Inflammatory macrophage treated with lipopolysaccharide for 1 hour (primary cell): ENCODE measurements around the gene HDAC11.

Experiments
- DNase-seq, 2 donors: peaks; one replicate each; pipeline ENCODE4 v3.0.0-alpha.2; 2020 to 2022

HDAC11 gene

DNA sequence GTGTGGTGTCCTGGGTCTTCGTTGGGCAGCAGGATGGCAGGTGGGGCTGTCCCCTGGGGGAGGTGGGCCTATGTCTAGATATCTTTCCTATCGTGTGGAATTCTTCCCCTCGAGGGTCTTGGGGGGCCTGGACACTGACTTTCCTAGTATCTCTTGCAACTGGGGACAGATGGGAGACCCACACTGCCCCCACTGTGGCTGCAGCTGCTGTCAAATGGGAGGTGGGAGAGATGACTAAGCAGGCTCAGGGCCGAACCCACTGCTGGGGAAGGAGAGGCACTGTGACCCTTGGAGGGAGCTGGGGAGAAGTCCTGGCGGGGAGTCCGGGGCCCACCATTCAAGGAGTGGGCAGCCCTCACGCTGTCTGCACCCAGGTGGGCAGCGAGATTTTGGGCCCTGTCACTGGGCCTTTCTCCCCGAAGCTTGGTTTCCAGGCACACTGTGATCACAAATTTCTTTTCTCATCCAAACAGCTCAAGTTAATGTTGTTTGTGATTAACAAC lies 65.9 kb downstream of the HDAC11 start:
- no peak for DNase-seq

GRCh38 chr3:13546667-13547171 lies 66.6 kb downstream of the HDAC11 start:
- no peak for DNase-seq

DNA sequence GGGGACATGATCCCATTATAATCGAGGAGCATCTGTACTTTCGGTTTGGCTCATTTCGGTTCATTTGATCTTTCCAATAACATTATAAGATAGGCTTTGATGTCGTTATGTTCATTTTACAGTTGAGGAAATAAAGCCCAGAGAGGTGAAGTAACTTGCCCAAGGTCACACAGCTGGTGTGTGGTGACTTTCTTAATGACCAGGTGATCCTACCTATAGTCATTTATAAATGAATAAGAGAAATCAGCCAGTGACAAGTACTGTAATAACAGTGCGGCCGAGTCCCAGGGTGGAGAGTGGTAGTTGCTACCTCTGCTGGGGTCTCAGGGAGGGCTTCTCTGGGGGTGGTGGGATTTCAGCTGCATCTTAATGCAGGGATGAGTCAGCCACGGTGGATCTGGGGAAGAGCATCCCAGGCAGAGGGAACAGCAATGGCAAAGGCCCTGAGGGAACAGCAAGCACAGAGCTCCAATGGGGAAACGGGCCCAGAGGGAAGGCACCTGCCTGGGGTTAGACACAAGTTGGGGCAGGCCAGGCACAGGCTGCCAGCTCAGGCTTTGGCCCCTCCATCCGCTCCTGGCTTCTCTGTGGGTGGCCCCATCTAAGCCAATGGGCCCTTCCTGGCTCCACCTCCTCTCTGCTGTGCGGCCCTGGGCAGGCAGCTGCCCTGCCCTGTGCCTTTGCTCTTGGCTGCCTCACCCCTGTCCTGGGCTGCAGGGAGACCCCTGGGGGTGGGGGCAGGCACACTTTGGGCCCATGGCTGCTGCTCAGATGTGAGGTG lies 67.7 kb downstream of the HDAC11 start:
- no peak for DNase-seq

DNA sequence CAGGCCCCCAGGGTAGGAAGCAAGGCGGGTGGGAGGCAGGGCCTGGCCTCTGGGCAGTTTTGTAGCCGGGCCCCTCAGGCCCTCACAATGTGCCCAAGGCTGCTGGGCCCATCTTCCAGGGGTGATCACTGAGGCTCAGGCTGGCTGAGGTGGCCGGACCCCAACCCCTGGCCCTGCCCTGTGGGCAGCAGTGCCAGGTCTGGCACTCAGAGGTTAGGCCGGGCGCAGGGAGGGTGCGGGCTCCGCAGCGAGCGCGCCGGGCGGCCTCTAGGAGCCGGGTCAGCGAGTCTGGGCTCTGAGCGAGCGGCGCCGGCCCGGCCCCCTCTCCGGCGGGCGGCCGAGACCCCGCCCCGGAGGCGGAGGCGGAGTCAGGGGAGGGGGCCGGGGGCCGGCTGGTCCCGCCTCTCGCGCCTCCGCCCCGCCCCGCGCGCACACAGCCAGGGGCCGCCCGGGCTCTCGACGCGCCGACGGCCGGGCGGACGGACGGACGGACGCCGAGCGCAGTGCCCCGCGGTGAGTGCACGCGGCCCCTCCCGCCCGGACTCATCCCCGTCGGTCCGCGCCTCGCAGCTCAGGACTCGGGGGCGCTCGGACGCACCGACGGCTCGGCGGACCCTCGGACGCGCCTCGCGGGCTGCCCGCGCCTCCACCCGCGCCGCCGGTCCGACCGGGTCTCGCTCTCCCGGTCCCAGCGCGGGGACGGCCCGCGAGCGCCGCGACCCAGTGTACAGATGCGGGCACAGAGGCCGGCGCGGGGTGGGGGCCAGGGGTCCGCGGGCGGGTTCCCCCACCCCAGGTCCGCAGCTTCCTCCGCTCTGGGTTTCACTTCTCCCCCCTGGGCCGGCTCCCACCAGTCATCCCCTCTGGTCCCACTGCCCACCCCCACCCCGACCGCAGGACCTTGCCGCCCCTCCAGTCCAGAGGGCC lies 68.9 kb downstream of the HDAC11 start, which contains the start of gene FBLN2:
Gene FBLN2, plus strand, starts transcription at position 430 of the 927 bp plus-strand sequence. CDS start 21,231 bp downstream, outside the sequence.
- DNase-seq: no peak

GRCh38 chr3:13549623-13550422 lies 69.7 kb downstream of the HDAC11 start:
- no peak for DNase-seq

DNA sequence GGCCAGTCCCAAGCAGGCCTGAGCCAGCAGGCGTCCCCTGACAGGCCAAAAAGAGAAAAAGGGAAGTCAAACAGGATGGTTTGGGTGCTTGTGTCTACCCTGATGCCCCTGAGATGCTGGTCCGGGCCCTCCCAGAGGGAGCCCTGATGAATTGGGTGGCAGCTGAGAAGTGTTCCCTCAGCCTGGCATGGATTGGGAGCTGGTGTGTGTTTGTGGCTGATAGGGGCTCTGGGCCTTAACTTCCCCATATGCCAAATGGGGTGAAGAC lies 70.3 kb downstream of the HDAC11 start:
- no peak for DNase-seq

DNA sequence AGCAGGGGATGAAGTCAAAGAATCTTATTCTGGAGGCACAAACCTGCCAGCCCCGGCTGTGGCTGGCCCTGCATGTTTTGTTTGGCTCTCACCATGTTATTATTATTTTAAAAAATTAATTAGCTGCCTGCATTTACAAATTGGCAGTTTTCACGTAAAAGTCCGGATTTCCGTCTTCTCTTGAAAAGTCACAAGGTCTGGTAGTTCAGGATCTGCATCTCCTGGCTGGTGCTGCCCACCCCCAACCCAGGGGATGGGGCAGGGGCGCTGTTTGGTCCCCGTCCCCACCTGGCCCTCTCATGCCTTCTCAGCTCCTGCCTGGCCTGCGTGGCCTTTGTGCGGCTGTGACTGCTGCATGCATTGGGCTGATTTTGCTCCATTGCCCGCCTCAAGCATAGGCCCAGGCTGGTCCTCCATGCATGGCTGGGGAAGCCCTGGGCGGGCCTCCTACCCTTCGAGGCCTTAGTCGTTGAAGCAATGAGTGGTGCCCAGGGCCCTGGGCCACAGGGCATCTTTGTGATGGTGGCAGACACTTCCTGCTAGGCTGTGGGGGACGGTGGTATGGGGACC lies 70.8 kb downstream of the HDAC11 start:
- DNase-seq: no peak

- no peak for DNase-seq
Measured at GRCh38 chr3:13552857-13553652, 72.9 kb downstream of the HDAC11 start.

DNA sequence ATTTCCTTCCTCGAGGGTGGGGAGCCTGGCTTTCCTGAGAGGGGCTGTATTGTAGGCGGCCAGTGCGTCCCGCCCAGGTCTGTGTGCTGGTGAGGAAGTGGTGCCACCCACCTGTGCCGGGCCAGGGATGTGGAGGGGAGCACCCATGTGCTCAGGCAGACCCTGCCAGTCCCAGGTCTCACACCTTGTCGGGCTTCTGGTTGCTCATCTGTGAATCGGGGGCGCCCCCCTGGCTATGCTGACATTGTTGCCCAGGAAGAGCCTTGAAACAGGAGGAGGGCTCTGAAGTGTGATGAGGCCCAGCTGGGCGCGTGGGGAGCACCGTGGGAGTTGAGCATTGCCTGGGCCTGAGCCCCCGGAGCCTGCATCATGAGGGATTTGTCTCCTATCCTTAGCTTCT lies 73.6 kb downstream of the HDAC11 start:
- no peak for DNase-seq

GRCh38 chr3:13555753-13556152 lies 75.6 kb downstream of the HDAC11 start:
- DNase-seq: no peak
